SK-N-SH (cell line): ENCODE results near the gene NUP43. TPM values are rescaled to one million over a fixed set of nuclear protein-coding genes. Genes with fewer than 3 reads are reported as not detected.

ENCODE experiments used
- CTCF ChIA-PET: fragments of 300-600, 350-600 bp; formaldehyde crosslinking; extraction: SDS; loops from one replicate; lab custom pipeline; 2021; lab: Yijun Ruan, JAX
- POLR2A ChIA-PET: fragments of 350-600 bp; sonication (Branson Sonifier 250); formaldehyde crosslinking; extraction: SDS; loops from one replicate; lab custom pipeline; 2020; ENCODE audit warnings: antibody characterized with exemption, inconsistent platforms; lab: Yijun Ruan, JAX
- DNase-seq: peaks from one replicate; pipeline ENCODE4 v3.0.0; 2012
- H2AFZ ChIP-seq: fragments of 200-600 bp; sonication (generic); 2 replicates; pipeline ENCODE4 v1.8.1; 2016; ENCODE audit warnings: antibody characterized with exemption, mild to moderate bottlenecking, low read depth
- H3F3A ChIP-seq: fragments of 200-600 bp; sonication (generic); replicated peaks from 2 replicates; pipeline ENCODE3; 2016; ENCODE audit warnings: antibody characterized with exemption, mild to moderate bottlenecking; ENCODE audit not compliant: insufficient read depth
- H3K27ac ChIP-seq, 2 experiments: fragments of 200-500 bp in 1 of 2; fragments of 200-600 bp in 1 of 2; sonication (Bioruptor generic) in 1 of 2; sonication (generic), shearing (Covaris generic) in 1 of 2; 2 replicates each; pipeline versions ENCODE4 v1.5.1 to v1.6.1; 2014 to 2016; ENCODE audit warnings: low read depth in 2 of 2, inconsistent platforms in 1 of 2, low read length in 1 of 2, mild to moderate bottlenecking in 1 of 2, mixed read lengths in 1 of 2
- H3K27me3 ChIP-seq: fragments of 200-600 bp; sonication (generic), shearing (Covaris generic); 2 replicates; pipeline ENCODE4 v1.6.1; 2016; ENCODE audit warnings: mixed run types; ENCODE audit not compliant: insufficient read depth
- H3K36me3 ChIP-seq, 2 experiments: fragments of 200-500 bp in 1 of 2; fragments of 200-600 bp in 1 of 2; sonication (Bioruptor generic) in 1 of 2; sonication (generic) in 1 of 2; replicated peaks in 1 of 2; 2 replicates each; pipeline versions ENCODE3 to v1.5.1; 2014 to 2016; ENCODE audit warnings: low read length in 1 of 2, mild to moderate bottlenecking in 1 of 2; ENCODE audit not compliant: insufficient read depth in 2 of 2, control insufficient read depth in 1 of 2
- H3K4me1 ChIP-seq, 2 experiments: fragments of 200-500 bp in 1 of 2; fragments of 200-600 bp in 1 of 2; sonication (Bioruptor generic) in 1 of 2; sonication (generic), shearing (Covaris generic) in 1 of 2; 2 replicates each; pipeline versions ENCODE4 v1.5.1 to v1.6.1; 2014 to 2016; ENCODE audit warnings: low read depth in 1 of 2, low read length in 1 of 2, mixed run types in 1 of 2; ENCODE audit not compliant: insufficient read depth in 2 of 2, control insufficient read depth in 1 of 2
- H3K4me2 ChIP-seq: fragments of 200-600 bp; sonication (generic), shearing (Covaris generic); 2 replicates; pipeline ENCODE4 v1.6.1; 2017; ENCODE audit warnings: mixed run types
- H3K4me3 ChIP-seq, 2 experiments: fragments of 200-500 bp in 1 of 2; fragments of 200-600 bp in 1 of 2; sonication (Bioruptor generic) in 1 of 2; sonication (generic), shearing (Covaris generic) in 1 of 2; 2 replicates each; pipeline versions ENCODE4 v1.5.1 to v1.8.1; 2014 to 2016; ENCODE audit warnings: low read depth in 2 of 2, inconsistent platforms in 1 of 2, low read length in 1 of 2, mild to moderate bottlenecking in 1 of 2, mixed read lengths in 1 of 2, moderate library complexity in 1 of 2
- H3K79me2 ChIP-seq: fragments of 200-600 bp; sonication (generic); 2 replicates; pipeline ENCODE4 v1.8.1; 2017; ENCODE audit warnings: mild to moderate bottlenecking; ENCODE audit not compliant: insufficient read depth
- H3K9ac ChIP-seq: fragments of 200-600 bp; sonication (generic); 2 replicates; pipeline ENCODE4 v1.6.1; 2017; ENCODE audit warnings: mixed run types
- H3K9me2 ChIP-seq: fragments of 200-600 bp; sonication (generic); 2 replicates; pipeline ENCODE4 v1.6.1; 2017; ENCODE audit warnings: mixed run types
- H3K9me3 ChIP-seq: fragments of 200-600 bp; sonication (generic); 2 replicates; pipeline ENCODE4 v1.6.1; 2017; ENCODE audit warnings: mixed run types, mild to moderate bottlenecking, moderate library complexity
- H4K20me1 ChIP-seq: fragments of 200-600 bp; sonication (generic); 2 replicates; pipeline ENCODE4 v1.6.1; 2017; ENCODE audit warnings: mild to moderate bottlenecking, mixed run types; ENCODE audit not compliant: insufficient read depth
- CHD2 ChIP-seq: fragments of 150-350 bp; IDR thresholded peaks from 2 replicates; pipeline ENCODE4 v1.6.1; 2018; ENCODE audit warnings: low read length; ENCODE audit not compliant: partially characterized antibody
- ELF1 ChIP-seq: IDR thresholded peaks from 2 replicates; pipeline ENCODE4 v1.4.0; 2012
- EZH2phosphoT487 ChIP-seq: fragments of 200-600 bp; sonication (generic); IDR thresholded peaks from 2 replicates; pipeline ENCODE4 v1.6.1; 2017; ENCODE audit warnings: low read depth, mixed run types, mild to moderate bottlenecking, antibody characterized with exemption, moderate library complexity, borderline replicate concordance
- FOSL2 ChIP-seq: IDR thresholded peaks from 2 replicates; pipeline ENCODE4 v1.4.0; 2012; ENCODE audit warnings: low read depth, mild to moderate bottlenecking, moderate library complexity, borderline replicate concordance
- FOXJ3 ChIP-seq: sonication (generic); formaldehyde crosslinking; IDR thresholded peaks from 2 replicates; pipeline ENCODE4 v1.5.1; 2020; ENCODE audit warnings: mild to moderate bottlenecking, missing genetic modification reagents
- FOXM1 ChIP-seq: IDR thresholded peaks from 2 replicates; pipeline ENCODE4 v1.4.0; 2012; ENCODE audit warnings: low read depth, mild to moderate bottlenecking
- IRF3 ChIP-seq: fragments of 150-350 bp; IDR thresholded peaks from 2 replicates; pipeline ENCODE4 v1.6.1; 2016; ENCODE audit warnings: mild to moderate bottlenecking, low read depth, low read length
- JUND ChIP-seq: IDR thresholded peaks from 2 replicates; pipeline ENCODE4 v1.4.0; 2012
- MAX ChIP-seq: IDR thresholded peaks from 2 replicates; pipeline ENCODE4 v1.4.0; 2012; ENCODE audit warnings: low read depth
- MXI1 ChIP-seq: IDR thresholded peaks from 2 replicates; pipeline ENCODE4 v1.6.1; 2012; ENCODE audit warnings: mild to moderate bottlenecking, low read depth, low read length, improper control_type of control experiment
- NRF1 ChIP-seq: IDR thresholded peaks from 2 replicates; pipeline ENCODE4 v1.6.1; 2012; ENCODE audit warnings: low read depth, mild to moderate bottlenecking, low read length
- RCOR1 ChIP-seq: fragments of 150-350 bp; IDR thresholded peaks from 2 replicates; pipeline ENCODE4 v1.6.1; 2017; ENCODE audit warnings: antibody characterized with exemption, low read length
- RFX5 ChIP-seq: IDR thresholded peaks from 2 replicates; pipeline ENCODE4 v1.6.1; 2012; ENCODE audit warnings: mild to moderate bottlenecking, improper control_type of control experiment, low read length
- RXRA ChIP-seq: IDR thresholded peaks from 2 replicates; pipeline ENCODE4 v1.4.0; 2012; ENCODE audit warnings: low read depth, mild to moderate bottlenecking, borderline replicate concordance
- SMC3 ChIP-seq: IDR thresholded peaks from 2 replicates; pipeline ENCODE4 v1.6.1; 2012; ENCODE audit warnings: low read depth, low read length, improper control_type of control experiment
- TAF1 ChIP-seq: IDR thresholded peaks from 2 replicates; pipeline ENCODE4 v1.6.1; 2012; ENCODE audit warnings: low read depth, mild to moderate bottlenecking, low read length, moderate library complexity, borderline replicate concordance
- TCF12 ChIP-seq: IDR thresholded peaks from 2 replicates; pipeline ENCODE4 v1.4.0; 2012
- USF1 ChIP-seq: IDR thresholded peaks from 2 replicates; pipeline ENCODE4 v1.4.0; 2012; ENCODE audit warnings: low read depth, borderline replicate concordance
- YY1 ChIP-seq: IDR thresholded peaks from 2 replicates; pipeline ENCODE4 v1.4.0; 2012; ENCODE audit warnings: low read depth, mild to moderate bottlenecking
- WGBS: methylation state at CpG from one replicate; pipeline ENCODE4 v1.1.6; 2017; ENCODE audit warnings: low lambda C conversion rate; 5-methylcytosine and 5-hydroxymethylcytosine counted together
- polyA plus RNA-seq, 3 experiments: library from polyadenylated mRNA; depleted of rRNA; stranded (reverse); fragments of >200 nt; gene quantifications; 2 replicates each; pipeline ENCODE4 v1.2.3, GENCODE V29; 2012
- TF ChIP-seq, protein P1 (sequence below): fragments of 200-600 bp; sonication (generic); IDR thresholded peaks from 2 replicates; pipeline ENCODE4 v1.6.1; 2017; ENCODE audit warnings: antibody characterized with exemption, mild to moderate bottlenecking, moderate library complexity

Gene NUP43
- polyA plus RNA-seq, 1 of the 3 experiments (the other 2 are of a cell fraction): 10.1 TPM

GRCh38 chr6:149701714-149702113 lies 44.6 kb downstream of the NUP43 start:
- no peak for DNase-seq
- WGBS: 85% methylated on average over 7 of the region's 7 CpGs
- Histone ChIP-seq H3K79me2 (peaks cover 99% of the 10 kb centered on the region), H3K27me3 (no peaks in the 10 kb centered on the region), H3K9me3 (no peaks in the 10 kb centered on the region), H3K27ac (no peak overlapping the region), H3K4me2 (no peak overlapping the region), H2AFZ (no peak overlapping the region), H4K20me1 (peaks cover 42% of the 10 kb centered on the region), H3K36me3 (peaks cover 6 to 22% of the 10 kb centered on the region in 2 experiments)
- POLR2A ChIA-PET: no interaction called here
- CTCF ChIA-PET: no interaction called here
- no peak for TF ChIP-seq FOXM1
- TF ChIP-seq FOSL2: no peak
- TF ChIP-seq, protein P1, sequence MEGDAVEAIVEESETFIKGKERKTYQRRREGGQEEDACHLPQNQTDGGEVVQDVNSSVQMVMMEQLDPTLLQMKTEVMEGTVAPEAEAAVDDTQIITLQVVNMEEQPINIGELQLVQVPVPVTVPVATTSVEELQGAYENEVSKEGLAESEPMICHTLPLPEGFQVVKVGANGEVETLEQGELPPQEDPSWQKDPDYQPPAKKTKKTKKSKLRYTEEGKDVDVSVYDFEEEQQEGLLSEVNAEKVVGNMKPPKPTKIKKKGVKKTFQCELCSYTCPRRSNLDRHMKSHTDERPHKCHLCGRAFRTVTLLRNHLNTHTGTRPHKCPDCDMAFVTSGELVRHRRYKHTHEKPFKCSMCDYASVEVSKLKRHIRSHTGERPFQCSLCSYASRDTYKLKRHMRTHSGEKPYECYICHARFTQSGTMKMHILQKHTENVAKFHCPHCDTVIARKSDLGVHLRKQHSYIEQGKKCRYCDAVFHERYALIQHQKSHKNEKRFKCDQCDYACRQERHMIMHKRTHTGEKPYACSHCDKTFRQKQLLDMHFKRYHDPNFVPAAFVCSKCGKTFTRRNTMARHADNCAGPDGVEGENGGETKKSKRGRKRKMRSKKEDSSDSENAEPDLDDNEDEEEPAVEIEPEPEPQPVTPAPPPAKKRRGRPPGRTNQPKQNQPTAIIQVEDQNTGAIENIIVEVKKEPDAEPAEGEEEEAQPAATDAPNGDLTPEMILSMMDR: no peak
- no peak for TF ChIP-seq RFX5
- TF ChIP-seq USF1: no peak
- TF ChIP-seq ELF1: no peak
- no peak for TF ChIP-seq JUND
- TF ChIP-seq, all 33 proteins: peak for 0
- Histone ChIP-seq H3K9ac (no peak overlapping the region), H3K4me3 (no peak overlapping the region), H3K4me1 (no peaks in the 10 kb centered on the region; a peak in 1 of 4 replicates), H3F3A (peaks cover 11% of the 10 kb centered on the region), H3K9me2 (no peaks in the 10 kb centered on the region)

GRCh38 chr6:149699150-149699549 lies 47.2 kb downstream of the NUP43 start:
- Histone ChIP-seq H3K9me3 (no peaks in the 10 kb centered on the region), H3K36me3 (peaks cover 14 to 34% of the 10 kb centered on the region in 2 experiments), H3K79me2 (peaks cover 100% of the 10 kb centered on the region), H3K4me1 (no peaks in the 10 kb centered on the region), H4K20me1 (peaks cover 27% of the 10 kb centered on the region), H3K9me2 (no peaks in the 10 kb centered on the region), H3K27me3 (no peaks in the 10 kb centered on the region), H3K4me3 (no peak overlapping the region), H3F3A (peaks cover 4% of the 10 kb centered on the region), H2AFZ (no peak overlapping the region), H3K9ac (no peak overlapping the region), H3K27ac (no peak overlapping the region), H3K4me2 (no peak overlapping the region)
- TF ChIP-seq TAF1: no peak
- TF ChIP-seq RXRA: no peak
- TF ChIP-seq RFX5: no peak
- no peak for TF ChIP-seq NRF1
- TF ChIP-seq EZH2phosphoT487: no peak
- TF ChIP-seq USF1: no peak
- no peak for TF ChIP-seq MXI1
- TF ChIP-seq YY1: no peak
- no peak for TF ChIP-seq CHD2
- TF ChIP-seq TCF12: no peak
- TF ChIP-seq MAX: no peak
- TF ChIP-seq SMC3: no peak
- no peak for TF ChIP-seq RCOR1
- TF ChIP-seq IRF3: no peak
- no peak for TF ChIP-seq FOXJ3 (CRISPR knock-in tag)
- TF ChIP-seq, protein P1: no peak
- no peak for DNase-seq
- 96% methylated on average over 2 of the region's 2 CpGs for WGBS
- POLR2A ChIA-PET: no interaction called here
- CTCF ChIA-PET: interaction anchor here (1.0 to 1.4 kb wide), 2 partner anchors 25 to 32 kb away, joined by 3 read pairs; no protein-coding TSS in a partner anchor
